Measurements from ENCODE around the gene BRD4. TPM values are rescaled to one million over a fixed set of nuclear protein-coding genes. Genes with fewer than 3 reads are reported as not detected.

Gene BRD4
- total and polyA plus RNA-seq, 2 donors (not counting 3 experiments of a cell fraction or from before 2014, with no cell fraction given): 14.9 to 125 TPM

DNA sequence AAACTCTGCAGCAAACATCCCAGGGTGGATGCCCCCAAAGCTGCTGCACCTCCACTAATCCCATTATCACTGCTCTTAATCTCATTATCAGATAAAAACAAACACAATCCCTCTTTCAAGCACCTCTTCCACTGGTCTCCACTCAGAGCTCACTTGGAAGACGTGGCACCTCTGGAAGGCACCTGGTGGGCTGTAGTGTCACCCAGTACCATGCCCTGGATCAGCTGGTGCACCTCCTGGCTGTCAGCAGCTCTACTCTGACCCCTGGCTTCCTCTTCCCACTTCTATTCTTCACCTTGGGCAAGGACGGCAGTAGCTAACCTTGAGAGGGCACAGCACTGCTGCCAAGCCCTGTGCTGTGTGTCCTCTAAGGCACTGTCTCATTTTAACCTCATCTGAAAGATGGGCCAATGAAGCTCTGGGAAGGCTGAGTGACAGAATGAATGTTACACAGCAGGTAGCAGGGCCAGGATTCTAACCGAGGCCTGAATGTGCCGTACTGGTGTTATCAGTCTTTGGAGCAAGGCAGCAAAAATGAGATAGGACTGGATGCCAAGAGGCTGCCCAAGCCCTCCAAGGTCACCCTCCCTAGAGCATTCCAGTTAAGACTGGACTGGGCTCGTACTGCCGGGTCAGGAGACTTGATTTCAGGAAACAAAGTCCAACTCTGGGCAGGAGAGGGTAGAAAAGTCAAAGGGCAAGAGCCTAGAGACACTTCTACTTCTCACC lies 7.4 kb downstream of the BRD4 start:
- intact Hi-C loops (cut with micrococcal nuclease) (loop anchor here (5.0 kb wide), 1 partner anchor 33 kb away; no protein-coding TSS in a partner anchor), dilution Hi-C loops (cut with MboI; ENCODE audit: extremely low pct_ligation_motif_present, low sequenced_read_pairs) (no loop called here)
- no peaks in the 10 kb centered on the region for H3K9me3 ChIP-seq (replicated peaks; ENCODE audit: control insufficient read depth, insufficient read depth, low read length)
- no peaks in the 10 kb centered on the region for H3K9me1 ChIP-seq (replicated peaks; ENCODE audit: control insufficient read depth, extremely low read depth, insufficient read depth, low read length)
- no peaks in the 10 kb centered on the region for H3K36me3 ChIP-seq (ENCODE audit: control insufficient read depth in 2 of 2, extremely low read depth in 1 of 2, insufficient read depth in 2 of 2, low read length in 2 of 2)
- no peak overlapping the region for H3K27ac ChIP-seq (ENCODE audit: insufficient read depth, low read depth, low read length)
- no peak for FAIRE-seq
- H3K4me1 ChIP-seq (ENCODE audit: control insufficient read depth, extremely low read depth, insufficient read depth, low read length): peaks cover 28% of the 10 kb centered on the region
- ChIA-PET CTCF (interaction anchor here (0.9 to 1.2 kb wide), 2 partner anchors 44 to 59 kb away, joined by 3 read pairs; no protein-coding TSS in a partner anchor), POLR2A (interaction anchor here (1.0 kb wide), 1 partner anchor 8 kb away, joined by 7 read pairs; no protein-coding TSS in a partner anchor)
- H4K20me1 ChIP-seq (replicated peaks; ENCODE audit: control insufficient read depth, extremely low read depth, insufficient read depth, low read length): peaks cover 53% of the 10 kb centered on the region
- H3K9ac ChIP-seq (replicated peaks; ENCODE audit: extremely low read depth, insufficient read depth, low read length): no peak overlapping the region
- no peak for TF ChIP-seq MYC (IDR thresholded peaks at IDR 0.05; ENCODE audit: low read depth, low read length)
- TF ChIP-seq POLR2A (IDR thresholded peaks at IDR 0.05; ENCODE audit: low read depth, low read length): no peak
- no peak for TF ChIP-seq JUN (IDR thresholded peaks at IDR 0.05; ENCODE audit: borderline replicate concordance, insufficient read depth, insufficient read length, low read depth)
- TF ChIP-seq, protein P1, sequence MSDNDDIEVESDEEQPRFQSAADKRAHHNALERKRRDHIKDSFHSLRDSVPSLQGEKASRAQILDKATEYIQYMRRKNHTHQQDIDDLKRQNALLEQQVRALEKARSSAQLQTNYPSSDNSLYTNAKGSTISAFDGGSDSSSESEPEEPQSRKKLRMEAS (IDR thresholded peaks at IDR 0.05; ENCODE audit: insufficient read depth, insufficient read length): no peak
- TF ChIP-seq CTCF (IDR thresholded peaks at IDR 0.05; ENCODE audit: extremely low read depth in 1 of 2, insufficient read depth in 1 of 2, low read depth in 1 of 2, low read length in 2 of 2): no peak
- TF ChIP-seq POLR2AphosphoS5 (IDR thresholded peaks at IDR 0.05; ENCODE audit: insufficient read depth, low read depth, low read length): no peak
- no peak for TF ChIP-seq EZH2 (IDR thresholded peaks at IDR 0.05; ENCODE audit: borderline replicate concordance, low read depth, low read length, severe bottlenecking)
- TF ChIP-seq GATA2 (IDR thresholded peaks at IDR 0.05; ENCODE audit: insufficient read depth, insufficient read length, low read depth, low read length): no peak
- no peak for TF ChIP-seq FOS (IDR thresholded peaks at IDR 0.05; ENCODE audit: borderline replicate concordance, insufficient read depth, low read length)
- no peak overlapping the region for H2AFZ ChIP-seq (ENCODE audit: low read depth, low read length)
- no peak for DNase-seq (ENCODE audit: low read depth, low spot score)
- no TSS peak for BruUV-seq (replicated peaks)
- H3K79me2 ChIP-seq (ENCODE audit: control insufficient read depth, insufficient read depth, low read length): peaks cover 98% of the 10 kb centered on the region
- no peaks in the 10 kb centered on the region for H3K27me3 ChIP-seq (ENCODE audit: control insufficient read depth in 2 of 2, insufficient read depth in 2 of 2, low read length in 2 of 2)
- no peak overlapping the region for H3K4me2 ChIP-seq (ENCODE audit: insufficient read depth, low read length)
- H3K4me3 ChIP-seq (replicated peaks in 1 of 3; ENCODE audit: insufficient read depth in 1 of 3, low read depth in 1 of 3, low read length in 3 of 3): no peak overlapping the region
